ENCODE results near the gene FOXC1.

FOXC1 gene

DNA sequence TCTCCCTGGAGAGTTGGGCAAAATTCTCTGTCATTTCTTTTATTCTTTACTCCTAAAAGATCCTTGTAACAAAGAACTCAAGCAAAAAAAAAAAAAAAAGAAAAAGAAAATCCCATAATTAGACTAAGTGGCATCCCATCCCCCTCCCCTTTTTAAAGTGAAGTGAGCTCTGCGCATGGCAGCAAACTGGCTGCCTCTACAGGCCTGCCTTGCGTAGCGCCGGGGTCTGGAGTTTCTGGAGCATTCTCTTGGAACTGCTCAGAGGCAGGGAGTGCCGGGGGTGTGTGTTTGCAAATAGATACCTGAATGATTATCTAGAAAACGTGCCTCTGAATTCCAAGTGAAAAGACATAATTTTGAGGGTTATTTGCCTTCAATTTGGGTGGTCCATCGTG lies 48.1 kb downstream of the FOXC1 start:
- Mint-ChIP-seq H3K9me3 (no peaks in the 10 kb centered on the region), H3K36me3 (ENCODE audit: low read depth) (no peaks in the 10 kb centered on the region), H3K4me1 (ENCODE audit: low read depth) (peaks cover 17% of the 10 kb centered on the region), H3K4me3 (no peak overlapping the region), H3K27me3 (peaks cover 27% of the 10 kb centered on the region), H3K27ac (no peak overlapping the region)
- intact Hi-C loops (cut with micrococcal nuclease), result no loop called here

DNA sequence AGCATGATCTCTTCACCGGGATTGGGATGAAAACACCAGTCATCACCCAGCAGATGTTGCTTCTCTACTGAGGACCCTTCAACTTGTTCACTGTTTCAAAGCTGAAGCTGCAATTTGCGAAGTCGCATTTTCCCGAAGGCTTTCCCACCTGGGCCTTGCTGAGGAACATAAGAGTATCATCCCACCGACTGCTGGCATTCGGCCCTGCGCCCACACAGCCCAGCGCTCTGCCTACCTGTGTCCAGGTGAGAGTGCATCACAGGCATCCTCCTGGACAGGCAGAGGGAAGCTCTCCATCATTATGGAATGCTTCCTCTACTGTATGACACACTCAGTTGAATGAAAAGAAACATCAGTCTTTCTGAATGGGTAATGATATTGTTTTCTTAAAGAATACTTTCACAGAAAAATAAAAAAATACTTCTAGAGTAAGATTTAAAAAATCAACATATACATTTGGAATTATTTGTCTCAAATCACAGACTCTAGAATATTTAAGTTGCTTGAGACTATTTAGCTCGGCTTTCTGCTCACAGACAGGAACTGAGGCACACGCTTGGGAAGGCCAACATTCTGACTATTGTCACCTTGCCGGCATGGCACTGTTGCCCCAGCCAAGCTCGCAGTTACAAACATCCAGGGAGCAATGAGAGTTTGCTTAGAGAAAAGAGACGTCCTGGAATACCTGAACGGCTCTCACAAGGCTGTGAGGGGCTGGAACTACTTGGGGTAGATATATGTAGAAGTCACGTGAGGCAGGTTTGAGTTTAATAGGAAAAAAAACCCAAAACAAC lies 48.7 kb downstream of the FOXC1 start:
- Mint-ChIP-seq H3K4me3 (no peak overlapping the region), H3K9me3 (no peaks in the 10 kb centered on the region), H3K4me1 (ENCODE audit: low read depth) (peaks cover 11% of the 10 kb centered on the region), H3K27me3 (peaks cover 27% of the 10 kb centered on the region), H3K36me3 (ENCODE audit: low read depth) (no peaks in the 10 kb centered on the region), H3K27ac (no peak overlapping the region)
- intact Hi-C loops (cut with micrococcal nuclease), result no loop called here

DNA sequence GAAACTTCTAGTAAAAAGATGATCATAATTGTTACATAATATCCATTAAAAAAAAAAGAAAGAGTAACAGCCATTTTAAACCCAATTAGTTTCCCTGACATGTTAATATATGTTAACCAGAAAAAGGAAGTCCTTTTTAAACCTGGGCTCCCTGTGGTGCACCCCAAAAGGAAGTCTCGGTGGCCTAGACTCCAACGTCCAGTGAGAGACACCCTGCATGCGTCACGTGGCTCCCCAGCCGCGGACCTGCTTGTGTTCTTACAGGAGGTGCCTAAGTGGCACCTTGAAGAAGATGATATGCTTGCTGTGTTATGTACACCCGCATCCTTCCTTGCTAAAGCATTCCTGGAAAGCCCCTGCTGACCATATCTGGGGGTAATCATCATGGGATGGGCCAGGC lies 50.1 kb downstream of the FOXC1 start:
- peaks cover 6% of the 10 kb centered on the region for H3K4me1 Mint-ChIP-seq (ENCODE audit: low read depth)
- intact Hi-C loops (cut with micrococcal nuclease), result no loop called here
- H3K4me3 Mint-ChIP-seq, result no peak overlapping the region
- H3K27me3 Mint-ChIP-seq, result peaks cover 37% of the 10 kb centered on the region
- no peaks in the 10 kb centered on the region for H3K36me3 Mint-ChIP-seq (ENCODE audit: low read depth)
- no peak overlapping the region for H3K27ac Mint-ChIP-seq
- no peaks in the 10 kb centered on the region for H3K9me3 Mint-ChIP-seq

DNA sequence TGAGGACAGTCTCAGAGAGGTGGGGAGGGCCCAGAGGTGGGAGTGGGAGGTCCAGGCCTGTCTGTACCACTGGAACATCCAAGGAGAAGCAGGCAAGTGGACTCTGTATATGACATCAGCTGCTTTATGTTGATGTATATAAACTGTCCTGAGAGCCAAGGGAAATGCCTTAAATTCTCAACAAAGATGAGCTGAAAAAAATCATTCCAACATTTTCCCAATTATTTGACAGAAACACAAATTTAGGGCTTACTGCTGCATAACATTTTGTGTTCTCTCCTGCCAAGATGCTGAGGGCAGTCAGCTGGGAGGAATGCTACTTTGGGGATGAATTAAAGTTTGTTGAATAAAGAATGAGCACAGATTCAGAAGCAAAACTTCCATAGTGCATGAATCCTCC lies 52.8 kb downstream of the FOXC1 start:
- Mint-ChIP-seq H3K36me3 (ENCODE audit: low read depth) (no peaks in the 10 kb centered on the region), H3K27ac (no peak overlapping the region), H3K4me3 (no peak overlapping the region), H3K9me3 (no peaks in the 10 kb centered on the region), H3K27me3 (peaks cover 40% of the 10 kb centered on the region), H3K4me1 (ENCODE audit: low read depth) (peaks cover 6% of the 10 kb centered on the region)
- intact Hi-C loops (cut with micrococcal nuclease), result no loop called here

Data from dendritic cell treated with granulocyte-macrophage colony-stimulating factor and Interleukin-4, amounts not matched to agents 40 ng/mL and 50 ng/mL, for 4 days (primary cell).